HG02852 (cell line): ENCODE measurements around the gene HUWE1.

ENCODE experiments used
- ATAC-seq: cut with Tn5 transposase; IDR thresholded peaks from one replicate; pipeline ENCODE4 v1.9.1; 2021; ENCODE audit warnings: mild to moderate bottlenecking, moderate library complexity; ENCODE audit not compliant: unreplicated experiment

HUWE1 gene

GRCh38 chrX:53621418-53621986 lies 65.0 kb downstream of the HUWE1 start:
- no peak for ATAC-seq

- no peak for ATAC-seq
Measured at GRCh38 chrX:53616946-53617345, 69.6 kb downstream of the HUWE1 start.

GRCh38 chrX:53606456-53606855 lies 80.1 kb downstream of the HUWE1 start:
- no peak for ATAC-seq

- ATAC-seq = no peak
Measured at GRCh38 chrX:53605004-53605403, 81.5 kb downstream of the HUWE1 start.

GRCh38 chrX:53599781-53600396 lies 86.6 kb downstream of the HUWE1 start:
- ATAC-seq = no peak

GRCh38 chrX:53598169-53598568 lies 88.3 kb downstream of the HUWE1 start:
- no peak for ATAC-seq

GRCh38 chrX:53595266-53595810 lies 91.2 kb downstream of the HUWE1 start:
- ATAC-seq = no peak

GRCh38 chrX:53594354-53594753 lies 92.2 kb downstream of the HUWE1 start:
- no peak for ATAC-seq

- no peak for ATAC-seq
Measured at GRCh38 chrX:53587795-53588420, 98.6 kb downstream of the HUWE1 start.

- no peak for ATAC-seq
Measured at GRCh38 chrX:53584891-53585290, 101.6 kb downstream of the HUWE1 start.

GRCh38 chrX:53583571-53583970 lies 102.9 kb downstream of the HUWE1 start:
- no peak for ATAC-seq

- ATAC-seq = no peak
Measured at GRCh38 chrX:53580742-53581504, 105.6 kb downstream of the HUWE1 start.

GRCh38 chrX:53571494-53571893 lies 115.0 kb downstream of the HUWE1 start:
- no peak for ATAC-seq

GRCh38 chrX:53563324-53563723 lies 123.2 kb downstream of the HUWE1 start:
- no peak for ATAC-seq

- no peak for ATAC-seq
Measured at GRCh38 chrX:53561912-53562311, 124.6 kb downstream of the HUWE1 start.

GRCh38 chrX:53558646-53559045 lies 127.9 kb downstream of the HUWE1 start:
- ATAC-seq = no peak

GRCh38 chrX:53556868-53557267 lies 129.7 kb downstream of the HUWE1 start:
- no peak for ATAC-seq

GRCh38 chrX:53550756-53551463 lies 135.6 kb downstream of the HUWE1 start:
- no peak for ATAC-seq

GRCh38 chrX:53547668-53548067 lies 138.9 kb downstream of the HUWE1 start:
- ATAC-seq = no peak

GRCh38 chrX:53544936-53545335 lies 141.6 kb downstream of the HUWE1 start:
- no peak for ATAC-seq

GRCh38 chrX:53538781-53539180 lies 147.7 kb downstream of the HUWE1 start:
- no peak for ATAC-seq
